ENCODE measurements around the gene TAF1B.

The TAF1B gene

GRCh38 chr2:9842487-9843228, 616 bp upstream of the TAF1B start:
- DNase-seq (ENCODE audit: low spot score) = no peak
- TF ChIP-seq, protein P1, sequence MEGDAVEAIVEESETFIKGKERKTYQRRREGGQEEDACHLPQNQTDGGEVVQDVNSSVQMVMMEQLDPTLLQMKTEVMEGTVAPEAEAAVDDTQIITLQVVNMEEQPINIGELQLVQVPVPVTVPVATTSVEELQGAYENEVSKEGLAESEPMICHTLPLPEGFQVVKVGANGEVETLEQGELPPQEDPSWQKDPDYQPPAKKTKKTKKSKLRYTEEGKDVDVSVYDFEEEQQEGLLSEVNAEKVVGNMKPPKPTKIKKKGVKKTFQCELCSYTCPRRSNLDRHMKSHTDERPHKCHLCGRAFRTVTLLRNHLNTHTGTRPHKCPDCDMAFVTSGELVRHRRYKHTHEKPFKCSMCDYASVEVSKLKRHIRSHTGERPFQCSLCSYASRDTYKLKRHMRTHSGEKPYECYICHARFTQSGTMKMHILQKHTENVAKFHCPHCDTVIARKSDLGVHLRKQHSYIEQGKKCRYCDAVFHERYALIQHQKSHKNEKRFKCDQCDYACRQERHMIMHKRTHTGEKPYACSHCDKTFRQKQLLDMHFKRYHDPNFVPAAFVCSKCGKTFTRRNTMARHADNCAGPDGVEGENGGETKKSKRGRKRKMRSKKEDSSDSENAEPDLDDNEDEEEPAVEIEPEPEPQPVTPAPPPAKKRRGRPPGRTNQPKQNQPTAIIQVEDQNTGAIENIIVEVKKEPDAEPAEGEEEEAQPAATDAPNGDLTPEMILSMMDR (IDR thresholded peaks at IDR 0.05; ENCODE audit: extremely low read depth, insufficient read depth, missing control alignments) = no peak
- in situ Hi-C loops (cut with MboI; ENCODE audit: low pct_unique_long_range_greater_than_20kb, low sequenced_read_pairs, unreplicated experiment) = no loop called here

DNA sequence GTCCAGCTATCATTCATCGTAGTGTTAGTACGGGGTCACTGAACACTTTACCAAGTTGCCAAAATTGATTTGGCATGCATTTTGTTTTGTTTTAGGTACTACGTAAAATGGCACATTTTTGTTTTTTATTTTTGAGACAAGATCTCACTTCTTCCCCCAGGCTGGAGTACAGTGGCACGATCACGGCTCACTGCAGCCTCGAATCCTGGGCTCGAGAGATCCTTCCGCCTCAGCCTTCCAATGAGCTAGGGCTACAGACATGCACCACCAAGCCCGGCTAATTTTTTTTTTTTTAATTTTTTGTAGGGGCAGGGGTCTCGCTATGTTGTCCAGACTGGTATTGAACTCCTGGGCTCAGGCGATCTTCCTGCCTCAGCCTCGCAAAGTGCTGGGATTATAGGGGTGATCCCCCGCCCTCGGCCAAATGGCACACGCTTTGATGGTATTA, 786 bp downstream of the TAF1B start:
- TF ChIP-seq, protein P1 (IDR thresholded peaks at IDR 0.05; ENCODE audit: extremely low read depth, insufficient read depth, missing control alignments) = no peak
- in situ Hi-C loops (cut with MboI; ENCODE audit: low pct_unique_long_range_greater_than_20kb, low sequenced_read_pairs, unreplicated experiment) = no loop called here
- no peak for DNase-seq (ENCODE audit: low spot score)

GRCh38 chr2:9844576-9844975, 1.3 kb downstream of the TAF1B start:
- in situ Hi-C loops (cut with MboI; ENCODE audit: low pct_unique_long_range_greater_than_20kb, low sequenced_read_pairs, unreplicated experiment) = no loop called here

GRCh38 chr2:9846554-9846953, 3.3 kb downstream of the TAF1B start:
- no peak for DNase-seq (ENCODE audit: low spot score)
- TF ChIP-seq, protein P1 (IDR thresholded peaks at IDR 0.05; ENCODE audit: extremely low read depth, insufficient read depth, missing control alignments) = no peak
- in situ Hi-C loops (cut with MboI; ENCODE audit: low pct_unique_long_range_greater_than_20kb, low sequenced_read_pairs, unreplicated experiment) = no loop called here

More at GRCh38 chr2:9844576-9844975, 1.3 kb downstream of the TAF1B start:
- peak; percentile 60 for DNase-seq (ENCODE audit: low spot score)
- TF ChIP-seq, protein P1 (IDR thresholded peaks at IDR 0.05; ENCODE audit: extremely low read depth, insufficient read depth, missing control alignments) = no peak

GRCh38 chr2:9847140-9847539, 3.9 kb downstream of the TAF1B start:
- in situ Hi-C loops (cut with MboI; ENCODE audit: low pct_unique_long_range_greater_than_20kb, low sequenced_read_pairs, unreplicated experiment) = no loop called here
- TF ChIP-seq, protein P1 (IDR thresholded peaks at IDR 0.05; ENCODE audit: extremely low read depth, insufficient read depth, missing control alignments) = no peak
- no peak for DNase-seq (ENCODE audit: low spot score)

GRCh38 chr2:9852881-9853280, 9.6 kb downstream of the TAF1B start:
- no peak for DNase-seq (ENCODE audit: low spot score)
- TF ChIP-seq, protein P1 (IDR thresholded peaks at IDR 0.05; ENCODE audit: extremely low read depth, insufficient read depth, missing control alignments) = no peak
- in situ Hi-C loops (cut with MboI; ENCODE audit: low pct_unique_long_range_greater_than_20kb, low sequenced_read_pairs, unreplicated experiment) = no loop called here
